IPS DF 6.9 (cell line): ENCODE data around the gene MEOX2.

Source experiments
- DNase-seq: peaks from one replicate; pipeline ENCODE4 v3.0.0-alpha.2; 2013; ENCODE audit warnings: low read depth, low spot score
- H3K27ac ChIP-seq: one replicate; pipeline ENCODE4 v1.5.1; 2013; ENCODE audit warnings: low read length, control low read depth
- H3K27me3 ChIP-seq: 2 replicates; pipeline ENCODE4 v1.6.1; 2013; ENCODE audit warnings: mild to moderate bottlenecking, low read length; ENCODE audit not compliant: control insufficient read depth, insufficient read depth
- H3K36me3 ChIP-seq: 2 replicates; pipeline ENCODE4 v1.6.1; 2013; ENCODE audit warnings: low read length; ENCODE audit not compliant: control insufficient read depth, insufficient read depth
- H3K4me1 ChIP-seq: 2 replicates; pipeline ENCODE4 v1.6.1; 2013; ENCODE audit warnings: low read length; ENCODE audit not compliant: control insufficient read depth, insufficient read depth
- H3K4me3 ChIP-seq: 2 replicates; pipeline ENCODE4 v1.5.1; 2013; ENCODE audit warnings: mild to moderate bottlenecking, low read length
- H3K9me3 ChIP-seq: 2 replicates; pipeline ENCODE4 v1.6.1; 2013; ENCODE audit warnings: low read length, inconsistent platforms; ENCODE audit not compliant: control insufficient read depth, insufficient read depth
- WGBS: extraction: QIAGEN DNeasy Blood & Tissue Kit; methylation state at CpG from one replicate; pipeline ENCODE4 v1.1.7; 2013; ENCODE audit warnings: mixed read lengths, missing lambda C conversion rate; ENCODE audit not compliant: insufficient read length, insufficient coverage; 5-methylcytosine and 5-hydroxymethylcytosine counted together

The MEOX2 gene

DNA sequence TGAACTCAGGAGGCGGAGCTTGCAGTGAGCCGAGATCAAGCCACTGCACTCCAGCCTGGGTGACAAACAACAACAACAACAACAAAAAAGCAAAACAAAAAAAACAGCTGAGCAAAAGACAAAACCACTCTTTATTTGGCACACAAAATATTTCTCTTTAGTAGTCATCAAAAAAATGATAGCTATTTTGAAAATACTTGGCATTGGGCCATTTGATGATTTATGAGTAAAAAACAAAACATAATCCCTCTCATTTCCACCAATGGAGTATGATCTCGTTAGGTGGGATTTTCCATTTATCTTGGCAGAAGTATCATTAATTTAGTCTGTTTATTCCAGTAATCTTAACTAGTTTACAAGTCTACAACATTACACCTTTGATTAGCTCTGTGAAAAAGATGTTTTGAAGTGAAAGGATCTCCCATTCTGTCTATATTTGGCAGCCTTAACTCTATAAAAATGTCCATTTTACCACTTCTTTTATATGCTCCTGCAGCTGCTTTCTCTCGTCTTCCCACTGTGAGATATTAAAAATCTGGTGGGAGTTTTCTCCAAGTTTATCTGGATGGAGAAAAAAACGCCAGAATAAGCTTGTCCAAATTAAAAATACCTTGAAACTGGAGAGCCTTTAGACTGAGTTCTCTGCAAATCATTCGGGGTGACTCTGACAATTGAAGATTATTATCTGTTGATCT lies 65.8 kb downstream of the MEOX2 start:
- WGBS = no CpG with 5 or more reads among the region's 6 CpGs
- no peaks in the 10 kb centered on the region for H3K4me1 ChIP-seq
- no peaks in the 10 kb centered on the region for H3K36me3 ChIP-seq
- H3K4me3 ChIP-seq = no peak overlapping the region
- no peaks in the 10 kb centered on the region for H3K27me3 ChIP-seq
- no peaks in the 10 kb centered on the region for H3K9me3 ChIP-seq
- H3K27ac ChIP-seq = no peak overlapping the region
- DNase-seq = no peak

DNA sequence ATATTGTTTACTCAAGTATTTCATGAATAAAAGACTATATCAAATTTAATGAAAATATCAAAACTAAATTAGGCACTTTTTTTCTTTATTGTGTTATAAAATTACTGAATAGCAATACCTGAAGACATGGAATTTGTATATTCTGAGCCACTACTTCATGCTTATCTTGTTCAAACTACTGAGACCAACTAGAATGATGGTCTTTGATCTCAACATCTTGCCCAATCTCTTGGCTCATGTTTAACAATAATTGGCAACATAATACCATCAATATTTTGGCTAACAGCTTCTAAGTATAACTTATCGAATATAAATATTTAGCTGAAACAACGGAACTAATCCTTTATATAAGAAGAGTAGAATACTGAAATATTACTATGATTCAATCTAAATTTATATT lies 68.2 kb downstream of the MEOX2 start:
- no peaks in the 10 kb centered on the region for H3K9me3 ChIP-seq
- no peak overlapping the region for H3K27ac ChIP-seq
- no peaks in the 10 kb centered on the region for H3K36me3 ChIP-seq
- no peak overlapping the region for H3K4me3 ChIP-seq
- WGBS = no CpG with 5 or more reads among the region's 2 CpGs
- no peaks in the 10 kb centered on the region for H3K4me1 ChIP-seq
- DNase-seq = no peak
- H3K27me3 ChIP-seq = no peaks in the 10 kb centered on the region

DNA sequence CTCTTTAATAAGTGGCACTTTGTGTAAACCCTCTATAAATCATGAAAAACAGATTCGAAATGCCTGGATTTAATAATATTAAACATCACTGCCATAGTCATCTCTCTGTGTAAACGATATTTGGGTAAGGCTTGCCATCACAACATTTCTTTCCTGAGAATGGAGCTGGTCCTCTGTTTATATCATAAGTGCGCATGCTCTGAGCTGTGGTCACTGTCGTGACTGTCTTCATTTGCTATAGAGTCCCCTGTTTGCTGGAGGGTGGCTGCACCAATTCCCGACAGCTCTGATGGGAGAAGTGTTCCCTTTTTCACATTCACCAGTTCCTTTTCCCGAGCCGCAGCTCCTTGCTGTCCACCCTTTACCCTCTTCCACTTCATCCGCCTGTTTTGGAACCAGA lies 74.3 kb downstream of the MEOX2 start:
- Histone ChIP-seq H3K9me3 (no peaks in the 10 kb centered on the region), H3K27ac (no peak overlapping the region), H3K4me3 (no peak overlapping the region), H3K4me1 (no peaks in the 10 kb centered on the region), H3K27me3 (no peaks in the 10 kb centered on the region), H3K36me3 (no peaks in the 10 kb centered on the region)
- DNase-seq = no peak
- no CpG with 5 or more reads among the region's 8 CpGs for WGBS

DNA sequence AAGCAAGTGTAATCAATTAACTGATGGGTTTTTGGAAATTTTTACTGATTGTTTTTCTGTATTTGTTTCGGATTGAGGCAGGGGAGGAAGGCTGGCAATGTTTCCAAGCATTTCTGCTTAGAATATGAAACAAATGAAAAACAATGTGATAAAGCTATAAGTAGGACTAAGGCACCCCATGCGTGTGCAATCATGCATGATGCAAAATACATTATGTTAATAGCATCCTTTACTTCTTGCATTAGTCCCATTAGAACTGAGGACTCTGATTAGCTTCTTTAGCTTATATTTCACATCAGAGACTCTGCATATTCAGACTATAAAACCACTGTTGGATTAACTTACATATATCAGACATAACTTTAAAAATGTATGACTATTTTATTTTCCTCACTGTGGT lies 76.0 kb downstream of the MEOX2 start:
- Histone ChIP-seq H3K4me1 (no peaks in the 10 kb centered on the region), H3K27ac (no peak overlapping the region), H3K27me3 (no peaks in the 10 kb centered on the region), H3K9me3 (no peaks in the 10 kb centered on the region), H3K36me3 (no peaks in the 10 kb centered on the region), H3K4me3 (no peak overlapping the region)
- WGBS = no CpG with 5 or more reads among the region's 2 CpGs
- no peak for DNase-seq

DNA sequence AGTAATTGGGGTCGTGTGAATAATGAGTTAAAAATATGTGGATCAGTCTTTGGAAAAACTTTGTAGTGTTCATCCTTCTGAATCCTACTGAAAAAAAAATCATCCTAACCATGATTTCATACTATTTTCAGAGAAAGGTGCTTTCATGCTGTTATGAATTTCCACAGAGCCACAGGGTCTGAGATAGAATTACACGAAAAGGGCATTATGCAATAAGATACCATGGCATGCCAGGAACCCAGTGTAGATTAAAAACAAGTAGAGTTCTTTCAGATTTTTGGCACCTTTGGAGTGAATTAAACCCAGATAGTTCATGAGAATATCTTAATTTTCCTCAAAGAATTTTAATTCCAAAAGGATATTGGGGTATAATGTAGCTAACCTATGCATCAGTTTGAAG lies 77.2 kb downstream of the MEOX2 start:
- Histone ChIP-seq H3K36me3 (no peaks in the 10 kb centered on the region), H3K27ac (no peak overlapping the region), H3K9me3 (no peaks in the 10 kb centered on the region), H3K4me1 (no peaks in the 10 kb centered on the region), H3K4me3 (no peak overlapping the region), H3K27me3 (no peaks in the 10 kb centered on the region)
- DNase-seq = no peak
- WGBS = 100% methylated on average over 1 of the region's 2 CpGs

DNA sequence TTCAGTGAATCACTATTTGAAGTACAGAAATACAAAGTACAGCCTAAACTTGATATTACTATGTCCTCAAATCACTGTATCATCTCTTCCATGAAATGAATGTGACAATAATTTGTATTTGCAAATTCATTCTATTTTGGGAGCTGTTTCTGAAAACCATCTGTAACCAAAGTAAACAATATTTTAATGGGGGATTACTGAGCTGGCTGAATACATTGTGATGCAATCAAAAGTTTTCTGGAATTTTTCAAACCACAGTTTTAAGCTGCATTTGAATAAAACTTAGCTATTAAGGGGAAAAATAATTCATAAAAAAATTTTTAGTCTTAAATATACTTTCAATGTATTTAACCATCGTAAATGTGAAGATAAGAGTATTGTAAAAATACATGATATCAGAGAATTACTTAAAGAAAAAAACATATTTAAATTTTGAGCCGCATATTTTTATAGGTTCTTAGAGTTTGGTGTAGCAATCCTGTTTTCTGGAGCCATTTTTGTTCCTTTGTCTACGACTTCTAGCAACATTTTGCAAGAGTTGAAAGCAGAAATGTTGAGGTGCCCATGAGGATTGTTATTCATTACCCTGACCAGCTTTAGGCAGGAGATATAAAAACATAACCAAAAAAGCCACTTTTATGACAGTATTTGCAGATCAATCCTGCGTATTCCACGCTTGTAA lies 78.8 kb downstream of the MEOX2 start:
- DNase-seq = no peak
- H3K27me3 ChIP-seq = no peaks in the 10 kb centered on the region
- no peaks in the 10 kb centered on the region for H3K9me3 ChIP-seq
- H3K4me1 ChIP-seq = no peaks in the 10 kb centered on the region
- no peaks in the 10 kb centered on the region for H3K36me3 ChIP-seq
- no peak overlapping the region for H3K27ac ChIP-seq
- H3K4me3 ChIP-seq = no peak overlapping the region
- WGBS = no CpG with 5 or more reads among the region's 5 CpGs

DNA sequence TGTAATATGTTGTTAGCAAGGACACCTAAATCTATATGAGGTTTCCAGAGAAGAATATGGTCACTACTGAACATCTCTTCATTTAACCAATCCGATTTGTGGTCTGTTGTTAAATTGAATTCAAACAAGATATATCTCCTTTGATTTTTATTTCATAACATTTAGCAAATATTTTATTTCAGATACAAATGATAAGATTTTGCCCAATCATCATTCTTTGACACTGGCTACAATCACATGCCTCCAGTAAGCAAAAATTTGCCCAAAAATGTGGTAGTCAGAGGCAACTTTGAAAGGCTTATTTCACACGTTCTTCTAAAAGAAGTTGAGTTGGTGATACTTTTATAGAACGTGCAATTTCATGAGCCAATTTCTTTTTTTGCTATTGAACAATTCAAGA lies 79.9 kb downstream of the MEOX2 start:
- DNase-seq = no peak
- no peaks in the 10 kb centered on the region for H3K27me3 ChIP-seq
- H3K36me3 ChIP-seq = no peaks in the 10 kb centered on the region
- H3K4me1 ChIP-seq = no peaks in the 10 kb centered on the region
- H3K27ac ChIP-seq = no peak overlapping the region
- H3K4me3 ChIP-seq = no peak overlapping the region
- no CpG with 5 or more reads among the region's 3 CpGs for WGBS
- H3K9me3 ChIP-seq = no peaks in the 10 kb centered on the region

DNA sequence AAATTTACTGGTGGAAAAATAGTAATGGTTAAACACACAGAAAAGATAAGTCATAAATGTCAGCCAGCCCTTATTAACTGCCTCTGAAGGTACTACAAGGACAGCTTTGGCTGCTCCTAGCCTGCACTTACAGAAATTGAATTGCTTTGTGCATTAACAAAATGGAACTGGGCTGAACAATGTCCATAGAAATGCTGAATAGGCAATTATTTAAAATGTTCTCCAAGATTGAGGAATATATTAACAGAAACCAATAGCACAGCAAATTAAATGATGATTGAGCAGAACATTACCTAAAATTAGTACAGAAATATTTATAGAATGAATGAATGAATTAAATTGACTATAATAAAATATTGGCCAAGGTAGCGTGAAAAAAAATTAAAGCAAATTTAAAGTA lies 82.3 kb downstream of the MEOX2 start:
- H3K36me3 ChIP-seq = no peaks in the 10 kb centered on the region
- H3K27me3 ChIP-seq = no peaks in the 10 kb centered on the region
- 0 out of 2 replicates have a peak, but pooled peaks cover 2% of the 10 kb centered on the region for H3K4me1 ChIP-seq
- H3K27ac ChIP-seq = no peak overlapping the region
- no CpG with 5 or more reads among the region's 1 CpG for WGBS
- DNase-seq = no peak
- H3K9me3 ChIP-seq = no peaks in the 10 kb centered on the region
- H3K4me3 ChIP-seq = no peak overlapping the region

DNA sequence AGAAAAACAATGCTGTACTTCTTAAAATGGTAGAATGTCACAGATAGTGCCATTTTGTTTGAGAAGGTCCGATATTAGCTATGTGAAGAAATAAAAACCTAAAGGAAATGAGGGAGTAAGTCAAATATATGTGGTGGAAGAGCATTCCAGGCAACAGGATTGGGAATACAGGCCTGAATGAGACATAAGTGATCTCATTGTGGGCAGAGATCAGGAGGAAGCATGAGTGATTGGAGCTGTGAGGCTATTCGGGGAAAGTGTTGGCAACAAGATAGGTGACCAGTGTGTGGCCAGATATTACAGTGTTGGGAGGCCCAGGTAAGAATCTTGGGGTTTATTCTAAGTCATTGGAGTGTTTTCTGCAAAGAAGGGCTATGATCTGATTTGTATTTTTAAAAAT lies 83.4 kb downstream of the MEOX2 start:
- Histone ChIP-seq H3K9me3 (no peaks in the 10 kb centered on the region), H3K4me3 (no peak overlapping the region), H3K27ac (no peak overlapping the region), H3K4me1 (0 out of 2 replicates have a peak, but pooled peaks cover 2% of the 10 kb centered on the region), H3K36me3 (no peaks in the 10 kb centered on the region), H3K27me3 (no peaks in the 10 kb centered on the region)
- no CpG with 5 or more reads among the region's 2 CpGs for WGBS
- DNase-seq = no peak

DNA sequence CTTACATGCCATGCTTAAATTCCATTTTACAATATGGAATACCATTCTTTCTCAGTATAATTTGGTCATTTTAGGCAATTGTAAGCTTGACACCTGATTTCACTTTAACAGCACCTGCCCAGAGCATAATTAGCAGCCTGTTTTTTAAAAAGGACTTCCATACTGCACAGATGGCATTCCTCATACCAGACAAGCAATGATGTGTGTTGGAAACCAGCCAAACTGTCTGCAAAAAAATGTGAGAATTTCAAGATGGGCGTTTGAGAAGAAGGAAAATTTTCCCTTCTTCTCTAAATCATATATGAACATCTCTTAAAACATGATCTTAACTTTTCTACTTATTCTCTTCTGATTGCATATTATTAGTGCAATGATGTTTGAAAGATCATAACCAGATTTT lies 84.2 kb downstream of the MEOX2 start:
- no peak overlapping the region for H3K4me3 ChIP-seq
- no peaks in the 10 kb centered on the region for H3K9me3 ChIP-seq
- no peaks in the 10 kb centered on the region for H3K36me3 ChIP-seq
- no peak overlapping the region for H3K27ac ChIP-seq
- no peak for DNase-seq
- WGBS = no CpG with 5 or more reads among the region's 1 CpG
- no peaks in the 10 kb centered on the region for H3K27me3 ChIP-seq
- H3K4me1 ChIP-seq = 0 out of 2 replicates have a peak, but pooled peaks cover 2% of the 10 kb centered on the region

DNA sequence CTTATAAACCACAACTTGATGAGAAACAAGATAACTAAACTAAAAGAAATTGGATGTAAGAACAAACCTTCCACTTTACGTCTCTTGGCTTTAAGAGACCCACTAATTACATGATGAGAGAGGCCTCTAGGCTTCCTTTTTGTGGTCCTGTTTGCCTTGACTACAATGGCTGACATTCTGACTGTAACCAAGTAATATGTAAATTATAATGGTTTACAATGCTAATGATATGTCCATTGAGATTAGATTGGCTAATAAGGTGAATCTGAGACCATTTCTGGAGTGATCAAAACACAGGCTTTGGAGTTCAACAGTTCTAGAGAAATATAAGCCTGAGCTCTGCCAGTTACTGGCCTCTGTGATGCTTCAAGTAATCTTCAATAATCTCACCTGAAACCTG lies 85.3 kb downstream of the MEOX2 start:
- H3K36me3 ChIP-seq = no peaks in the 10 kb centered on the region
- DNase-seq = no peak
- no peaks in the 10 kb centered on the region for H3K27me3 ChIP-seq
- H3K9me3 ChIP-seq = no peaks in the 10 kb centered on the region
- H3K4me1 ChIP-seq = 0 out of 2 replicates have a peak, but pooled peaks cover 2% of the 10 kb centered on the region
- no peak overlapping the region for H3K27ac ChIP-seq
- WGBS = no CpG with 5 or more reads among the region's 1 CpG
- no peak overlapping the region for H3K4me3 ChIP-seq
